ENCODE measurements around the gene ARID2.

ARID2 gene

GRCh38 chr12:45930369-45930768 is 200.9 kb downstream of the ARID2 start:
- TF ChIP-seq FOXP2 (optimal IDR thresholded peaks at IDR 0.05; ENCODE audit: borderline replicate concordance, extremely low read depth, extremely low read length, insufficient read depth): no peak
- TF ChIP-seq TAF1 (IDR thresholded peaks at IDR 0.05; ENCODE audit: borderline replicate concordance, insufficient read depth, low read length): no peak
- no peak for TF ChIP-seq REST (IDR thresholded peaks at IDR 0.05; ENCODE audit: insufficient read depth in 1 of 2, low read depth in 2 of 2, low read length in 2 of 2)
- no peak for TF ChIP-seq SIN3A (IDR thresholded peaks at IDR 0.05; ENCODE audit: borderline replicate concordance, insufficient read depth, low read length)
- no peak for TF ChIP-seq POLR2AphosphoS5 (IDR thresholded peaks at IDR 0.05; ENCODE audit: low read depth, low read length)

GRCh38 chr12:45933504-45933903 is 204.0 kb downstream of the ARID2 start:
- TF ChIP-seq POLR2AphosphoS5 (IDR thresholded peaks at IDR 0.05; ENCODE audit: low read depth, low read length) (no peak), REST (IDR thresholded peaks at IDR 0.05; ENCODE audit: insufficient read depth in 1 of 2, low read depth in 2 of 2, low read length in 2 of 2) (no peak), TAF1 (IDR thresholded peaks at IDR 0.05; ENCODE audit: borderline replicate concordance, insufficient read depth, low read length) (no peak), SIN3A (IDR thresholded peaks at IDR 0.05; ENCODE audit: borderline replicate concordance, insufficient read depth, low read length) (no peak), FOXP2 (optimal IDR thresholded peaks at IDR 0.05; ENCODE audit: borderline replicate concordance, extremely low read depth, extremely low read length, insufficient read depth) (no peak)

- no peak for TF ChIP-seq TAF1 (IDR thresholded peaks at IDR 0.05; ENCODE audit: borderline replicate concordance, insufficient read depth, low read length)
- no peak for TF ChIP-seq POLR2AphosphoS5 (IDR thresholded peaks at IDR 0.05; ENCODE audit: low read depth, low read length)
- no peak for TF ChIP-seq REST (IDR thresholded peaks at IDR 0.05; ENCODE audit: insufficient read depth in 1 of 2, low read depth in 2 of 2, low read length in 2 of 2)
- no peak for TF ChIP-seq FOXP2 (optimal IDR thresholded peaks at IDR 0.05; ENCODE audit: borderline replicate concordance, extremely low read depth, extremely low read length, insufficient read depth)
- TF ChIP-seq SIN3A (IDR thresholded peaks at IDR 0.05; ENCODE audit: borderline replicate concordance, insufficient read depth, low read length): no peak
Observed at GRCh38 chr12:45934956-45935355, 205.4 kb downstream of the ARID2 start.

DNA sequence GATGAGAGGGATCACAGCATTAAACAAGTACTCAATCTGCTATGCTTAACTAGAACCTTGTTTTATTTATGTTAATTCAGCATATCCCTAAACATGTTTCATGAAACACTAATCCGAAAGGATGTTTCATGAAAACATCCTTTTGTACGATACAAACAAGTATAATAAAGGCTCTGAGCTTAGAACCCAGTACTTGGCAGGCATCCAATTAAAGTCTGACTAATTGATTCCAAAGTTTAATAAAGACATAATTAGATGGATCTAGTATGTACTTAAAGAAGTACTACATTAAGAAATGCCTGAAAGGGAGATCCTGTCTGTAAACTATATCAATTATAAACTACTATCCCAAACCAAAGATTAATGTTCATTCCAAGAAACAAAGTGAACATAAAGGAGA is 209.1 kb downstream of the ARID2 start:
- no peak for TF ChIP-seq FOXP2 (optimal IDR thresholded peaks at IDR 0.05; ENCODE audit: borderline replicate concordance, extremely low read depth, extremely low read length, insufficient read depth)
- TF ChIP-seq TAF1 (IDR thresholded peaks at IDR 0.05; ENCODE audit: borderline replicate concordance, insufficient read depth, low read length): no peak
- no peak for TF ChIP-seq POLR2AphosphoS5 (IDR thresholded peaks at IDR 0.05; ENCODE audit: low read depth, low read length)
- no peak for TF ChIP-seq REST (IDR thresholded peaks at IDR 0.05; ENCODE audit: insufficient read depth in 1 of 2, low read depth in 2 of 2, low read length in 2 of 2)
- no peak for TF ChIP-seq SIN3A (IDR thresholded peaks at IDR 0.05; ENCODE audit: borderline replicate concordance, insufficient read depth, low read length)

DNA sequence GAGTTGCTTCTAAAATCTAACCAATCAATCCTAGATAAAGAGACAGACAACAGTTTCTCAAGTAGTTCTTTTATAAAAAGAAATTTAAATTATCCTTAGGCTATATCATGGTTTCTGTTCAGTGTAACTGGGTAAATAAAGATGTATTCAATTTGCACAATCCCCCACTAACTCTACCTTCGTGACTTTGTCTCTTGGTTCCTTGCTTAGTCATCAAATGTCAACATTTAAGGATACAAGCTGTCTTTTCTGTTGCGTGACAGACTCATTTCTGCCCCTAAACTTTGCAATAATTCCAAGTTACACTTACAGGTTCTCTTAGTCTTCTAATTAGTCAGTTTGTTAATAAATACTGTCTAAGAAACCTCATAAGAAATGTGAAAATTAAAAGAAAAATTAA is 210.3 kb downstream of the ARID2 start:
- no peak for TF ChIP-seq POLR2AphosphoS5 (IDR thresholded peaks at IDR 0.05; ENCODE audit: low read depth, low read length)
- no peak for TF ChIP-seq SIN3A (IDR thresholded peaks at IDR 0.05; ENCODE audit: borderline replicate concordance, insufficient read depth, low read length)
- no peak for TF ChIP-seq TAF1 (IDR thresholded peaks at IDR 0.05; ENCODE audit: borderline replicate concordance, insufficient read depth, low read length)
- no peak for TF ChIP-seq FOXP2 (optimal IDR thresholded peaks at IDR 0.05; ENCODE audit: borderline replicate concordance, extremely low read depth, extremely low read length, insufficient read depth)
- no peak for TF ChIP-seq REST (IDR thresholded peaks at IDR 0.05; ENCODE audit: insufficient read depth in 1 of 2, low read depth in 2 of 2, low read length in 2 of 2)

Measured in PFSK-1 (cell line).